Breast epithelium (tissue), 3 donors: ENCODE measurements around the gene TRAF5.

Experiments used
- POLR2AphosphoS5 ChIP-seq, 3 donors: sonication (generic); formaldehyde crosslinking; IDR thresholded peaks; one replicate each; pipeline ENCODE4 v1.6.1; 2017; ENCODE audit warnings: antibody characterized with exemption in 3 of 3
- TF ChIP-seq, protein P1 (sequence below), 3 donors: fragments of 450-650 bp; IDR thresholded peaks; one replicate each; pipeline ENCODE4 v1.5.1; 2016 to 2017; ENCODE audit warnings: antibody characterized with exemption in 3 of 3, mild to moderate bottlenecking in 3 of 3, moderate library complexity in 3 of 3

DNA sequence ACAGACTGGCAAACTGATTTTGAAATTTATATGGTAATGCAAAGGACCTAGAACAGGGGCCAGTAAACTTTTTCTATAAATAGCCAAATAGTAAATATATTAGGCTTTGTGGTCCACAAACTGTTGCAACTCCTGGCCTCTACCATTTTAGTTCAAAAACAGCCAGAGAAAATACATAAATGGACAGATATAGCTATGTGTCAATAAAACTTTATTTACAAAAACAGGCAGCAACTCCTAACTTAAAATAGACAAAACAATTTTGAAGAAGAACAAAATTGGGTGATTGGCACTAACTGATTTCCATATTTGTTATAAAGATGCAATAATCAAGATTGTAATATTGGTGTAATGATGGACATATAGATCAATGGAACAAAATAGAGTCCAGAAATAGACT, 6.7 kb upstream of the TRAF5 start:
- TF ChIP-seq POLR2AphosphoS5 (IDR thresholded peaks at IDR 0.05) = no peak
- TF ChIP-seq, protein P1, sequence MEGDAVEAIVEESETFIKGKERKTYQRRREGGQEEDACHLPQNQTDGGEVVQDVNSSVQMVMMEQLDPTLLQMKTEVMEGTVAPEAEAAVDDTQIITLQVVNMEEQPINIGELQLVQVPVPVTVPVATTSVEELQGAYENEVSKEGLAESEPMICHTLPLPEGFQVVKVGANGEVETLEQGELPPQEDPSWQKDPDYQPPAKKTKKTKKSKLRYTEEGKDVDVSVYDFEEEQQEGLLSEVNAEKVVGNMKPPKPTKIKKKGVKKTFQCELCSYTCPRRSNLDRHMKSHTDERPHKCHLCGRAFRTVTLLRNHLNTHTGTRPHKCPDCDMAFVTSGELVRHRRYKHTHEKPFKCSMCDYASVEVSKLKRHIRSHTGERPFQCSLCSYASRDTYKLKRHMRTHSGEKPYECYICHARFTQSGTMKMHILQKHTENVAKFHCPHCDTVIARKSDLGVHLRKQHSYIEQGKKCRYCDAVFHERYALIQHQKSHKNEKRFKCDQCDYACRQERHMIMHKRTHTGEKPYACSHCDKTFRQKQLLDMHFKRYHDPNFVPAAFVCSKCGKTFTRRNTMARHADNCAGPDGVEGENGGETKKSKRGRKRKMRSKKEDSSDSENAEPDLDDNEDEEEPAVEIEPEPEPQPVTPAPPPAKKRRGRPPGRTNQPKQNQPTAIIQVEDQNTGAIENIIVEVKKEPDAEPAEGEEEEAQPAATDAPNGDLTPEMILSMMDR (IDR thresholded peaks at IDR 0.05) = no peak
